PC-3 (cell line): ENCODE results near the gene TRAF5. TPM values are rescaled to one million over a fixed set of nuclear protein-coding genes. Genes with fewer than 3 reads are reported as not detected.
"Not testable (repeated sequence)": the region's sequence is repeated elsewhere in the genome, so short reads cannot be mapped to it uniquely, and the experiment has no call there.

Experiments used
- ATAC-seq: fragments of 200-7000 bp; cut with Tn5 transposase; 2 replicates; pipeline ENCODE4 v1.9.1; 2020; ENCODE audit warnings: mild to moderate bottlenecking, moderate library complexity
- BruUV-seq: library from RNA; stranded (reverse); fragments of 400-500 nt; replicated peaks from 2 replicates; lab custom pipeline; 2021; lab: Mats Ljungman, UMichigan
- CTCF ChIA-PET: fragments of 300-600 bp; sonication (Branson Sonifier 250); formaldehyde crosslinking; loops from one replicate; lab custom pipeline; 2022; ENCODE audit warnings: antibody characterized with exemption; lab: Charles Lee
- POLR2A ChIA-PET: fragments of 300-600 bp; sonication (Branson Sonifier 250); formaldehyde crosslinking; loops from one replicate; lab custom pipeline; 2022; ENCODE audit warnings: antibody characterized with exemption; ENCODE audit not compliant: unreplicated experiment; lab: Charles Lee
- DNase-seq: peaks from one replicate; pipeline ENCODE4 v3.0.0-alpha.2; 2015
- H2AFZ ChIP-seq: fragments of 300-600 bp; sonication (generic); 2 replicates; pipeline ENCODE4 v1.6.0; 2016; ENCODE audit warnings: antibody characterized with exemption, low read length
- H3F3A ChIP-seq: fragments of 300-600 bp; sonication (generic); one replicate; pipeline ENCODE4 v1.6.0; 2017; ENCODE audit warnings: antibody characterized with exemption, low read length, control low read depth, mild to moderate bottlenecking; ENCODE audit not compliant: unreplicated experiment
- H3K27ac ChIP-seq: fragments of 300-600 bp; sonication (generic); 2 replicates; pipeline ENCODE4 v1.5.1; 2016; ENCODE audit warnings: mild to moderate bottlenecking, low read length
- H3K27me3 ChIP-seq: fragments of 300-600 bp; sonication (generic); 2 replicates; pipeline ENCODE4 v1.6.1; 2016; ENCODE audit warnings: low read length, mixed read lengths
- H3K36me3 ChIP-seq: fragments of 300-600 bp; sonication (generic); 2 replicates; pipeline ENCODE4 v1.6.1; 2016; ENCODE audit warnings: low read depth, mixed run types, low read length, mixed read lengths
- H3K4me1 ChIP-seq: fragments of 300-600 bp; sonication (generic); 2 replicates; pipeline ENCODE4 v1.5.1; 2016; ENCODE audit warnings: low read length; ENCODE audit not compliant: insufficient read depth
- H3K4me2 ChIP-seq: fragments of 300-600 bp; sonication (generic); 2 replicates; pipeline ENCODE4 v1.6.0; 2016; ENCODE audit warnings: low read length
- H3K4me3 ChIP-seq: fragments of 300-600 bp; sonication (generic); 2 replicates; pipeline ENCODE4 v1.5.1; 2016; ENCODE audit warnings: mild to moderate bottlenecking, low read length, mixed read lengths
- H3K79me2 ChIP-seq: fragments of 300-600 bp; sonication (generic); 2 replicates; pipeline ENCODE4 v1.6.1; 2017; ENCODE audit warnings: low read length, mixed read lengths
- H3K9ac ChIP-seq: fragments of 300-600 bp; sonication (generic); 2 replicates; pipeline ENCODE4 v1.6.0; 2016; ENCODE audit warnings: mild to moderate bottlenecking, low read length
- H3K9me2 ChIP-seq: fragments of 300-600 bp; sonication (generic); replicated peaks from 2 replicates; pipeline ENCODE4 v1.6.1; 2016; ENCODE audit warnings: mixed run types, low read length, mixed read lengths
- H3K9me3 ChIP-seq: fragments of 300-600 bp; sonication (generic); 2 replicates; pipeline ENCODE4 v1.6.1; 2016; ENCODE audit warnings: low read length, mixed read lengths
- H4K20me1 ChIP-seq: fragments of 300-600 bp; sonication (generic); 2 replicates; pipeline ENCODE4 v1.6.1; 2016; ENCODE audit warnings: low read length, mixed read lengths
- EZH2 ChIP-seq: fragments of 300-600 bp; sonication (generic); IDR thresholded peaks from one replicate; pipeline ENCODE4 v1.6.1; 2017; ENCODE audit warnings: antibody characterized with exemption, mild to moderate bottlenecking, low read length; ENCODE audit not compliant: unreplicated experiment
- EZH2phosphoT487 ChIP-seq: fragments of 300-600 bp; sonication (generic); IDR thresholded peaks from 2 replicates; pipeline ENCODE4 v1.6.1; 2018; ENCODE audit warnings: mild to moderate bottlenecking, antibody characterized with exemption, low read length, borderline replicate concordance
- intact Hi-C: fragments of 100-400 bp; cut with micrococcal nuclease; formaldehyde crosslinking; loops from 2 replicates; pipeline ENCODE4 v1.9.0; 2023
- total RNA-seq: library from RNA; depleted of rRNA; stranded (reverse); fragments of >200 nt; gene quantifications from 2 replicates; pipeline ENCODE4 v1.2.3, GENCODE V29; 2014
- TF ChIP-seq, protein P1 (sequence below): fragments of 300-600 bp; sonication (generic); conservative IDR thresholded peaks from 2 replicates; pipeline ENCODE4 v1.5.1; 2017; ENCODE audit warnings: antibody characterized with exemption, low read depth, mild to moderate bottlenecking, low read length

Gene TRAF5
- total RNA-seq, 1 experiment from 2014 or later = 12.2 TPM

DNA sequence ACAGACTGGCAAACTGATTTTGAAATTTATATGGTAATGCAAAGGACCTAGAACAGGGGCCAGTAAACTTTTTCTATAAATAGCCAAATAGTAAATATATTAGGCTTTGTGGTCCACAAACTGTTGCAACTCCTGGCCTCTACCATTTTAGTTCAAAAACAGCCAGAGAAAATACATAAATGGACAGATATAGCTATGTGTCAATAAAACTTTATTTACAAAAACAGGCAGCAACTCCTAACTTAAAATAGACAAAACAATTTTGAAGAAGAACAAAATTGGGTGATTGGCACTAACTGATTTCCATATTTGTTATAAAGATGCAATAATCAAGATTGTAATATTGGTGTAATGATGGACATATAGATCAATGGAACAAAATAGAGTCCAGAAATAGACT lies 6.7 kb upstream of the TRAF5 start:
- DNase-seq (no peak), ATAC-seq (no peak)
- H2AFZ ChIP-seq = no peak overlapping the region
- H3K79me2 ChIP-seq = no peaks in the 10 kb centered on the region
- CTCF ChIA-PET = no interaction called here
- TF ChIP-seq EZH2phosphoT487 (no peak), EZH2 (no peak)
- TF ChIP-seq, protein P1, sequence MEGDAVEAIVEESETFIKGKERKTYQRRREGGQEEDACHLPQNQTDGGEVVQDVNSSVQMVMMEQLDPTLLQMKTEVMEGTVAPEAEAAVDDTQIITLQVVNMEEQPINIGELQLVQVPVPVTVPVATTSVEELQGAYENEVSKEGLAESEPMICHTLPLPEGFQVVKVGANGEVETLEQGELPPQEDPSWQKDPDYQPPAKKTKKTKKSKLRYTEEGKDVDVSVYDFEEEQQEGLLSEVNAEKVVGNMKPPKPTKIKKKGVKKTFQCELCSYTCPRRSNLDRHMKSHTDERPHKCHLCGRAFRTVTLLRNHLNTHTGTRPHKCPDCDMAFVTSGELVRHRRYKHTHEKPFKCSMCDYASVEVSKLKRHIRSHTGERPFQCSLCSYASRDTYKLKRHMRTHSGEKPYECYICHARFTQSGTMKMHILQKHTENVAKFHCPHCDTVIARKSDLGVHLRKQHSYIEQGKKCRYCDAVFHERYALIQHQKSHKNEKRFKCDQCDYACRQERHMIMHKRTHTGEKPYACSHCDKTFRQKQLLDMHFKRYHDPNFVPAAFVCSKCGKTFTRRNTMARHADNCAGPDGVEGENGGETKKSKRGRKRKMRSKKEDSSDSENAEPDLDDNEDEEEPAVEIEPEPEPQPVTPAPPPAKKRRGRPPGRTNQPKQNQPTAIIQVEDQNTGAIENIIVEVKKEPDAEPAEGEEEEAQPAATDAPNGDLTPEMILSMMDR = no peak
- H3K9me3 ChIP-seq = no peaks in the 10 kb centered on the region
- H4K20me1 ChIP-seq = no peaks in the 10 kb centered on the region
- POLR2A ChIA-PET = no interaction called here
- H3F3A ChIP-seq = no peaks in the 10 kb centered on the region
- no peak overlapping the region for H3K4me2 ChIP-seq
- no TSS peak for BruUV-seq
- H3K4me1 ChIP-seq = peaks cover 7% of the 10 kb centered on the region
- no peaks in the 10 kb centered on the region for H3K36me3 ChIP-seq
- no peak overlapping the region for H3K4me3 ChIP-seq
- intact Hi-C loops = loop anchor here (2.0 to 5.0 kb wide), 2 partner anchors 61 to 257 kb away; partner anchors contain the start of genes RCOR3 and SLC30A1
- no peak overlapping the region for H3K27ac ChIP-seq
- no peak overlapping the region for H3K9ac ChIP-seq
- H3K9me2 ChIP-seq = no peaks in the 10 kb centered on the region
- no peaks in the 10 kb centered on the region for H3K27me3 ChIP-seq

DNA sequence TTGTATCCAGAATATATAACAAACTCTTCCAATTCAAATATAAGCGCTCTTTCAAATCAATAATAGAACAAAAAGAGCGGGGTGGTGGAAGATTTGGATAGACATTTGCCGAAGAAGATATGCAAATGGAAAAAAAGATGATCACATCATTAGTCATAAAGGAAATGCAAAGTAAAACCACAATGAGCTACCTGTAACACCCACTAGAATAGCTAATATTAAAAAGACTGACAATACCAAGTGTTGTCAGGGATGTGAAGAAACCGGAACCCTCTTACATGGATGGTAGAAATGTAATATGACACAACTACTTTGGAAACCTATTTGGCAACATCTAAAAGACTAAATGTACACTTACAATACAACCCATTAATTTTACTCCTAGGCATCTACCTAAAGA lies 5.7 kb upstream of the TRAF5 start:
- no peak overlapping the region for H3K27ac ChIP-seq
- DNase-seq (peak; percentile 83), ATAC-seq (peak; percentile 85)
- H3F3A ChIP-seq = no peaks in the 10 kb centered on the region
- H3K9ac ChIP-seq = no peak overlapping the region
- no peaks in the 10 kb centered on the region for H3K27me3 ChIP-seq
- H4K20me1 ChIP-seq = no peaks in the 10 kb centered on the region
- no peak for TF ChIP-seq EZH2
- ChIA-PET POLR2A (interaction anchor here (0.7 to 0.9 kb wide), 2 partner anchors 60 kb away, joined by 4 to 10 read pairs; no protein-coding TSS in a partner anchor), CTCF (no interaction called here)
- peaks cover 7% of the 10 kb centered on the region for H3K4me1 ChIP-seq
- no TSS peak for BruUV-seq
- no peak overlapping the region for H2AFZ ChIP-seq
- H3K9me2 ChIP-seq = no peaks in the 10 kb centered on the region
- no peaks in the 10 kb centered on the region for H3K9me3 ChIP-seq
- no peaks in the 10 kb centered on the region for H3K36me3 ChIP-seq
- H3K4me3 ChIP-seq = no peak overlapping the region
- intact Hi-C loops = loop anchor here (2.0 to 5.0 kb wide), 2 partner anchors 62 to 256 kb away; partner anchors contain the start of genes RCOR3 and SLC30A1
- H3K4me2 ChIP-seq = peak overlapping the region; percentile 15; the same call in 1 of the 2 replicates
- H3K79me2 ChIP-seq = no peaks in the 10 kb centered on the region

DNA sequence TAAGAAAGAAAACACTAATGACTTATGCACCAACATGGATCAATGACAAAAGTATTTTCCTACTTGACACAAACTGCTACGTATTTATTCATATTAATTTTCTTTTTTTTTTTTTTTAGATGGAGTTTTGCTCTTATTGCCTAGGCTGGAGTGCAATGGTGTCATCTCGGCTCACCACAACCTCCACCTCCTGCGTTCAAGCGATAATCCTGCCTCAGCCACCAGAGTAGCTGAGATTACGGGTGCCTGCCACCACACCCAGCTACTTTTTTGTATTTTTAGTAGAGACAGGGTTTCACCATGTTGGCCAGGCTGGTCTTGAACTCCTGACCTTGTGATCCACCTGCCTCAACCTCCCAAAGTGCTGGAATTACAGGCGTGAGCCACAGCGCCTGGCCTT lies 5.0 kb upstream of the TRAF5 start:
- intact Hi-C loops = loop anchor here (2.0 to 5.0 kb wide), 2 partner anchors 63 to 256 kb away; partner anchors contain the start of genes RCOR3 and SLC30A1

More for the DNA sequence above, 5.0 kb upstream of the TRAF5 start:
- H3K27me3 ChIP-seq, H3K27ac ChIP-seq, H3K4me2 ChIP-seq, H3K79me2 ChIP-seq, H3K9me3 ChIP-seq, H3K9me2 ChIP-seq, H3K9ac ChIP-seq, H3K36me3 ChIP-seq, H2AFZ ChIP-seq, H3K4me1 ChIP-seq, H3K4me3 ChIP-seq, BruUV-seq, H4K20me1 ChIP-seq, ATAC-seq, H3F3A ChIP-seq, CTCF ChIA-PET, DNase-seq: not testable (repeated sequence)
- POLR2A ChIA-PET = interaction anchor here (0.9 kb wide), 1 partner anchor 61 kb away, joined by 10 read pairs; no protein-coding TSS in a partner anchor
